Right atrium auricular region (tissue), 2 donors: Measurements from ENCODE around the gene GSDME. TPM values are rescaled to one million over a fixed set of nuclear protein-coding genes. Genes with fewer than 3 reads are reported as not detected.

ENCODE experiments used
- DNase-seq: peaks from one replicate; pipeline ENCODE4 v3.0.0-alpha.2; 2019; ENCODE audit warnings: low spot score
- H3K27ac ChIP-seq, 2 donors: fragments of 200-600 bp; sonication (generic); 1 replicate in 1 of 2; 2 replicates in 1 of 2; pipeline ENCODE4 v1.5.1; 2016 to 2019
- H3K27me3 ChIP-seq, 2 donors: fragments of 200-600 bp; sonication (generic); one replicate each; pipeline versions ENCODE4 v1.5.1 to v1.6.0; 2017 to 2019
- H3K36me3 ChIP-seq: fragments of 200-600 bp; sonication (generic); one replicate; pipeline ENCODE4 v1.5.1; 2016
- H3K4me1 ChIP-seq, 2 donors: fragments of 200-600 bp; sonication (generic); one replicate each; pipeline versions ENCODE4 v1.5.1 to v1.6.0; 2017 to 2019
- H3K4me3 ChIP-seq, 2 donors: fragments of 200-600 bp; sonication (generic); 1 replicate in 1 of 2; 2 replicates in 1 of 2; pipeline ENCODE4 v1.5.1; 2017 to 2019; ENCODE audit warnings: mild to moderate bottlenecking in 1 of 2, moderate library complexity in 1 of 2
- H3K9me3 ChIP-seq, 2 donors: fragments of 200-600 bp; sonication (generic); one replicate each; pipeline ENCODE4 v1.5.1; 2019
- total RNA-seq, 2 donors: library from RNA; depleted of rRNA; stranded (reverse); fragments of >200 nt; gene quantifications; one replicate each; pipeline ENCODE4 v1.1.0, GENCODE V29; 2016
- TF ChIP-seq, protein P1 (sequence below), 2 donors: fragments of 200-600 bp; sonication (generic); IDR thresholded peaks; one replicate each; pipeline ENCODE4 v1.5.1; 2019; ENCODE audit warnings: antibody characterized with exemption in 2 of 2

GSDME gene
- total RNA-seq = 10 to 100 TPM in 1 of 2 donors, 1 to 10 TPM in 1; 7.7 to 11.9 TPM

DNA sequence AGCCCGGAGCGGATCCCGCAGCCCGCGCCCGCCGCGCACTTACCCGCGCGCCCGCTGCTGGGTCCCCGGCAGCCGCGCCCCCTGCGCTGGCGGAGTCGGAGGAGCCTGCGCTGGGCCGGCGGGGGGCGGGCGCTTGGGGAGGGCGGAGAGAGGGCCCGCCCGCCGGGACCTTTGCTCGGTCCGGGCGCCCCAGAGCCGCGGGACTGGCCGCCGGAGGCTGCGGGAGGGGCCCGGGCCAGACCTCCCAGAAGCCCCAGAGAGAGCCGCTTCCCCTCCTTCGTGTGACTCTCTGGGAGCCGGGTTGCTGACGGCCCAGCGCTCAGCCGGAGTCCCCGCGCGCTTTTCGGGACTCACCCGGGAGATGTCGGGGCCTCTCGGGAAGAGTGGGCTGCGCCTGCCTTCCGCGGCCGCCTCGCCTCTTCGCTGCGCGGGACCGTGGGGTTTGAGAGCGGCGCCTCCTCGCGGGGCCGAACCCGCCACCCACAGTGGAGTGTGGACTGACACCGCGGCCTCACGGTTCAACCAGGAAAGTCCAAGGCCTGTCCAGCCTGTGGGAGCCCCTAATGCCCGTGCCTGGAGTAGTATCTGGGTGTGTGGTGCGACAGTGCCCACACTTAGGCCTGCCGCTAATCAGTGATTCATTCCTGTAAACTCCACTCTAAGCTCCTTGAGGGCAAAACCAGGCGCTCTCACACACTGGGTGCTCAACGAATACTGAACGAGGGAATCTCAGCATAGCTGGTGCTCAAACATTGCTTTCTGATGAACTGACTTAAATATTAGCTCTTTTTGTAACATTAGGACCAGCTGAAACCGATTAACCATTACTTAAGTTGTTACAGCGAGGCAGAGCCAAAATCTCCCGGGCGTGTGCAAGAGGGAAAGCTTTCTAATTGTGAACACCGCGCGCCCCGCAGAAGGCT is at the start of gene GSDME:
Gene GSDME (minus strand): TSS at position 112 of the 923 bp plus-strand sequence. CDS start 7,690 bp downstream, outside the sequence.
- Histone ChIP-seq H3K9me3 (no peaks in the 10 kb centered on the region), H3K27me3 (no peaks in the 10 kb centered on the region), H3K36me3 (no peaks in the 10 kb centered on the region), H3K4me1 (peaks cover 0 to 9% of the 10 kb centered on the region in 2 donors), H3K27ac (peak within 1 kb of the TSS; percentile 84), H3K4me3 (peak within 1 kb of the TSS; percentile 67 to 77)
- TF ChIP-seq, protein P1, sequence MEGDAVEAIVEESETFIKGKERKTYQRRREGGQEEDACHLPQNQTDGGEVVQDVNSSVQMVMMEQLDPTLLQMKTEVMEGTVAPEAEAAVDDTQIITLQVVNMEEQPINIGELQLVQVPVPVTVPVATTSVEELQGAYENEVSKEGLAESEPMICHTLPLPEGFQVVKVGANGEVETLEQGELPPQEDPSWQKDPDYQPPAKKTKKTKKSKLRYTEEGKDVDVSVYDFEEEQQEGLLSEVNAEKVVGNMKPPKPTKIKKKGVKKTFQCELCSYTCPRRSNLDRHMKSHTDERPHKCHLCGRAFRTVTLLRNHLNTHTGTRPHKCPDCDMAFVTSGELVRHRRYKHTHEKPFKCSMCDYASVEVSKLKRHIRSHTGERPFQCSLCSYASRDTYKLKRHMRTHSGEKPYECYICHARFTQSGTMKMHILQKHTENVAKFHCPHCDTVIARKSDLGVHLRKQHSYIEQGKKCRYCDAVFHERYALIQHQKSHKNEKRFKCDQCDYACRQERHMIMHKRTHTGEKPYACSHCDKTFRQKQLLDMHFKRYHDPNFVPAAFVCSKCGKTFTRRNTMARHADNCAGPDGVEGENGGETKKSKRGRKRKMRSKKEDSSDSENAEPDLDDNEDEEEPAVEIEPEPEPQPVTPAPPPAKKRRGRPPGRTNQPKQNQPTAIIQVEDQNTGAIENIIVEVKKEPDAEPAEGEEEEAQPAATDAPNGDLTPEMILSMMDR (IDR thresholded peaks at IDR 0.05) = no peak
- no peak for DNase-seq

DNA sequence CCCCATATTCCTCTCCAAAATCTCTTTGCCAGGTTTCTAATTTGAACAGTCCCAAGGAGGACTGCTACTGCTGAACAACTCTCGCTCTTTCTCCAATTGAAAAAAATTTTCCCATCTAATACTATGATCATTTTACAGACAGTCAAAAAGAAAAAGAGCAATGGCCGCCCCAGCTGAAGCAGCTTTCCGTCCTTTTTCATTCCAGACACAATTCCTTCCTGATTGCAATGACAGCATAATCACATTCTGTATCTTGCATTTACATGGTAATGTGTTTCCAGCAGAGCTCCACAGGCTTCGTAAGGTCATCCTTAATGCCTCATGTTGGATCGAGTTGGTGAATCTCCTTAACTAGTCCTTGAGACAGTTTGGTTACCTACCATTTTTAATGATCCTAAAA is 45.0 kb upstream of the GSDME start:
- peaks cover 11% of the 10 kb centered on the region for H3K36me3 ChIP-seq
- TF ChIP-seq, protein P1 (IDR thresholded peaks at IDR 0.05) = no peak
- no peaks in the 10 kb centered on the region for H3K27me3 ChIP-seq
- no peaks in the 10 kb centered on the region for H3K9me3 ChIP-seq
- H3K27ac ChIP-seq = no peak overlapping the region
- no peak overlapping the region for H3K4me3 ChIP-seq
- H3K4me1 ChIP-seq = no peaks in the 10 kb centered on the region
- no peak for DNase-seq

DNA sequence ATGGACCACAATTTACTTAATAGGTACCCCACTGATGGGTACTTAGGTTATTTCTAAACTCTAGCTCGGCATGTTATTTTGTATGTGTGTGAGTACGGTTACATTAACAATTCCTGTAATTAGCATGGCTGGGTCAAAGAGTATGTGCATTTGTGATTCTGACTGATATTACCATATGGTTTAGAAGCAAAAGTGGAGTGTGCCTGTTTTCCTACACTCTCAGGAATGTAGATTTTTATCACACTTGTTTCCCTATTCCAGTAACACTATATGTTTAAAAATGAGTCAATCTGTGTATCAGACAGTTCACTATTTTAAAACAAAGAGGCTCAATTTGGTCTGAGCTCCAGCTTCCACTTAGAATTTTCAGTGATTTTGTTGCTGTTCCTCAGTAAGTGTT is 44.6 kb upstream of the GSDME start:
- Histone ChIP-seq H3K9me3 (no peaks in the 10 kb centered on the region), H3K36me3 (peaks cover 11% of the 10 kb centered on the region), H3K27ac (no peak overlapping the region), H3K4me3 (no peak overlapping the region), H3K27me3 (no peaks in the 10 kb centered on the region), H3K4me1 (no peaks in the 10 kb centered on the region)
- no peak for DNase-seq
- TF ChIP-seq, protein P1 (IDR thresholded peaks at IDR 0.05) = no peak

DNA sequence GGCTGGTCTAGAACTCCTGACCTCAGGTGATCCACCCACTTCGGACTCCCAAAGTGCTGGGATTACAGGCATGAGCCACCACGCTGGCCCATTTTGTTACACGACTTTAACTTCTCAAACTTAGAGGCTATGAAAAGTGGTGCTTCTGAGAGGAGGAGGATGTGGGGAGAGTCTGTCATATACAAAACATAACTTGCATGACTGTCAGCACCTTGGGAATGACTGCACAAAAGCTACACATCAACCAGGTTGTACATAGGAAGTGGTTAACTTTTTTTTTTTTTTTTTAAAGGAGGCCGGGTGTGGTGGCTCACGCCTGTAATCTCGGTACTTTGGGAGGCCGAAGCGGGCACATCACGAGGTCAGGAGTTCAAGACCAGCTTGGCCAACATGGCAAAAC is 43.4 kb upstream of the GSDME start:
- no peak for DNase-seq
- Histone ChIP-seq H3K27ac (no peak overlapping the region), H3K36me3 (peaks cover 11% of the 10 kb centered on the region), H3K27me3 (no peaks in the 10 kb centered on the region), H3K9me3 (no peaks in the 10 kb centered on the region), H3K4me1 (no peaks in the 10 kb centered on the region), H3K4me3 (no peak overlapping the region)
- TF ChIP-seq, protein P1 (IDR thresholded peaks at IDR 0.05) = no peak

DNA sequence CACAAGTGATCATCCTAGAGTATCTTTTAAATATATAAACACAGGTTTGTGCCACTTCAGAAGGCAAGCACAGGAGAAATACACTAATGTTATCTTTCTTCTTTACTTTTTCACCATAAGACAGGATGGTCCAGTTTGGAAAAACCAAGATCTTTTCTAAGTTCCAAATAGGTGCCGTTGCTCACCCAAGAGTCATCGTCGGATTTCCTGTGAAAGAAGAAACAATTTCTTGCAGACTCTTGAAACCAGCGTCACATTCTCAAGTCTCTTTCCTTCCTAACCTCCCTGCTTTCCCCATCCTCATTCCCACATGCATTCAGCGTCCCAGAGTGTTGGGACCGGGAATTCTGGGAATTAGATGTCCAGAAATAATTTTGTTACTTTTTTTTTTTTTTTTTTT is 42.8 kb upstream of the GSDME start:
- no peak for DNase-seq

More for the DNA sequence above, 42.8 kb upstream of the GSDME start:
- H3K4me3 ChIP-seq = no peak overlapping the region
- no peaks in the 10 kb centered on the region for H3K9me3 ChIP-seq
- H3K36me3 ChIP-seq = peaks cover 11% of the 10 kb centered on the region
- H3K27me3 ChIP-seq = no peaks in the 10 kb centered on the region
- TF ChIP-seq, protein P1 (IDR thresholded peaks at IDR 0.05) = no peak
- H3K27ac ChIP-seq = no peak overlapping the region
- H3K4me1 ChIP-seq = no peaks in the 10 kb centered on the region
